Endothelial cell (in vitro differentiated cells): ENCODE data around the gene ATP2B2. TPM values are rescaled to one million over a fixed set of nuclear protein-coding genes. Genes with fewer than 3 reads are reported as not detected.

Experiments
- DNase-seq: peaks from one replicate; pipeline ENCODE4 v3.0.0; 2021; ENCODE audit warnings: low spot score
- H3K27ac Mint-ChIP-seq: one replicate; pipeline ENCODE4 v1.8.0; 2021; ENCODE audit warnings: mixed read lengths, inconsistent platforms; ENCODE audit not compliant: unreplicated experiment
- H3K27me3 Mint-ChIP-seq: one replicate; pipeline ENCODE4 v1.8.0; 2021; ENCODE audit warnings: mild to moderate bottlenecking, moderate library complexity, mixed read lengths, inconsistent platforms; ENCODE audit not compliant: unreplicated experiment
- H3K36me3 Mint-ChIP-seq: one replicate; pipeline ENCODE4 v1.8.0; 2021; ENCODE audit warnings: mild to moderate bottlenecking, low read depth, mixed read lengths, inconsistent platforms; ENCODE audit not compliant: unreplicated experiment
- H3K4me1 Mint-ChIP-seq: one replicate; pipeline ENCODE4 v1.8.0; 2021; ENCODE audit warnings: mild to moderate bottlenecking, mixed read lengths, inconsistent platforms; ENCODE audit not compliant: unreplicated experiment
- H3K4me3 Mint-ChIP-seq: one replicate; pipeline ENCODE4 v1.8.0; 2021; ENCODE audit warnings: mild to moderate bottlenecking, mixed read lengths, inconsistent platforms; ENCODE audit not compliant: unreplicated experiment
- H3K9me3 Mint-ChIP-seq: one replicate; pipeline ENCODE4 v1.8.0; 2021; ENCODE audit warnings: mixed read lengths, inconsistent platforms; ENCODE audit not compliant: unreplicated experiment
- CTCF ChIP-seq: fragments of 200-600 bp; sonication (generic); IDR thresholded peaks from one replicate; pipeline ENCODE4 v1.5.0; 2021; ENCODE audit warnings: antibody characterized with exemption; ENCODE audit not compliant: unreplicated experiment
- total RNA-seq: library from RNA; stranded (reverse); fragmentation: NEBNext Ultra II Directional; extraction: Animal tissue kit (Norgen Biotek cat#: 25700); gene quantifications from one replicate; pipeline ENCODE4 v1.2.1, GENCODE V29; 2021; ENCODE audit not compliant: unreplicated experiment

The ATP2B2 gene
- total RNA-seq, 1 donor from 2014 or later, result 1.7 TPM

GRCh38 chr3:10319804-10320203, 185.6 kb downstream of the ATP2B2 start:
- peak overlapping the region; percentile 95 for H3K27ac Mint-ChIP-seq
- H3K4me1 Mint-ChIP-seq, result peaks cover 66% of the 10 kb centered on the region
- TF ChIP-seq CTCF, result no peak
- DNase-seq, result no peak
- peak overlapping the region; percentile 99 for H3K4me3 Mint-ChIP-seq
- peaks cover 38% of the 10 kb centered on the region for H3K36me3 Mint-ChIP-seq
- H3K27me3 Mint-ChIP-seq, result peaks cover 11% of the 10 kb centered on the region
- H3K9me3 Mint-ChIP-seq, result no peaks in the 10 kb centered on the region

GRCh38 chr3:10319251-10319650, 186.1 kb downstream of the ATP2B2 start:
- Mint-ChIP-seq H3K27me3 (peaks cover 7% of the 10 kb centered on the region), H3K9me3 (no peaks in the 10 kb centered on the region), H3K36me3 (peaks cover 44% of the 10 kb centered on the region), H3K27ac (peak overlapping the region; percentile 33), H3K4me3 (peak overlapping the region; percentile 99), H3K4me1 (peaks cover 65% of the 10 kb centered on the region)
- TF ChIP-seq CTCF, result no peak
- DNase-seq, result no peak

- Mint-ChIP-seq H3K4me3 (peak overlapping the region; percentile 99), H3K27ac (no peak overlapping the region), H3K27me3 (peaks cover 6% of the 10 kb centered on the region), H3K9me3 (no peaks in the 10 kb centered on the region), H3K4me1 (peaks cover 63% of the 10 kb centered on the region), H3K36me3 (peaks cover 54% of the 10 kb centered on the region)
- TF ChIP-seq CTCF, result no peak
- no peak for DNase-seq
These were observed 187.4 kb downstream of the ATP2B2 start for GRCh38 chr3:10317961-10318350.

- Mint-ChIP-seq H3K4me3 (peak overlapping the region; percentile 53), H3K9me3 (no peaks in the 10 kb centered on the region), H3K27ac (peak overlapping the region; percentile 68), H3K4me1 (peaks cover 67% of the 10 kb centered on the region), H3K36me3 (peaks cover 58% of the 10 kb centered on the region), H3K27me3 (peaks cover 6% of the 10 kb centered on the region)
- no peak for DNase-seq
- TF ChIP-seq CTCF, result no peak
These were observed 187.9 kb downstream of the ATP2B2 start for GRCh38 chr3:10317311-10317960.

GRCh38 chr3:10315771-10316344, 189.5 kb downstream of the ATP2B2 start:
- Mint-ChIP-seq H3K9me3 (no peaks in the 10 kb centered on the region), H3K4me3 (no peak overlapping the region), H3K4me1 (peaks cover 78% of the 10 kb centered on the region), H3K27ac (no peak overlapping the region), H3K36me3 (peaks cover 72% of the 10 kb centered on the region), H3K27me3 (peaks cover 8% of the 10 kb centered on the region)
- no peak for TF ChIP-seq CTCF
- DNase-seq, result no peak
